ENCODE results near the gene PLEKHH2.
A peak's percentile ranks its signal among the peaks of the same experiment; 100 is the strongest.
"Not testable (repeated sequence)": the region's sequence is repeated elsewhere in the genome, so short reads cannot be mapped to it uniquely, and the experiment has no call there.

The PLEKHH2 gene

DNA sequence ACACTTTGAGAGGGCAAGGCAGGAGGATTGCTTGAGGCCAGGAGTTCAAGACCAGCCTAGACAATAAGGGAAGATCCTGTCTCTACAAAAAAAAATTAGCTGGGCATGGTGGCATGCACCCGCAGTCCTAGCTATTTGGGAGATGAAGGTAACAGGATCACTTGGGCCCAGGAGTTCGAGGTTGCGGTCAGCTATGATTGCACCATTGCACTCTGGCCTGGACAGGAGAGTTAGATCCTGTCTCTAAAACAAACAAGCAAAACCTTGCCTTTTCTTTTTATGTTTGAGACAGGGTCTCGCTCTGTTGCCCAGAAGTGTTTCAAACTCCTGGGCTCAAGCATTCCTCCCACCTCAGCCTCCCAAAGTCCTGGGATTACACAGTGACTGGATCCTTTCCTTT is 26.7 kb upstream of the PLEKHH2 start:
- Histone ChIP-seq H3K4me3 (ENCODE audit: low read depth, low read length) (no peak overlapping the region), H3K27ac (ENCODE audit: low read depth, low read length) (no peak overlapping the region), H3K4me1 (ENCODE audit: control insufficient read depth, insufficient read depth, low read length) (peaks cover 5% of the 10 kb centered on the region; the same call in 1 of the 2 replicates), H3K36me3 (ENCODE audit: control insufficient read depth, insufficient read depth, low read length) (no peaks in the 10 kb centered on the region), H3K9me3 (ENCODE audit: control insufficient read depth, insufficient read depth, low read length) (no peaks in the 10 kb centered on the region), H3K27me3 (ENCODE audit: control insufficient read depth, insufficient read depth, low read length) (no peaks in the 10 kb centered on the region), H3K9ac (ENCODE audit: low read depth, low read length) (no peak overlapping the region)

DNA sequence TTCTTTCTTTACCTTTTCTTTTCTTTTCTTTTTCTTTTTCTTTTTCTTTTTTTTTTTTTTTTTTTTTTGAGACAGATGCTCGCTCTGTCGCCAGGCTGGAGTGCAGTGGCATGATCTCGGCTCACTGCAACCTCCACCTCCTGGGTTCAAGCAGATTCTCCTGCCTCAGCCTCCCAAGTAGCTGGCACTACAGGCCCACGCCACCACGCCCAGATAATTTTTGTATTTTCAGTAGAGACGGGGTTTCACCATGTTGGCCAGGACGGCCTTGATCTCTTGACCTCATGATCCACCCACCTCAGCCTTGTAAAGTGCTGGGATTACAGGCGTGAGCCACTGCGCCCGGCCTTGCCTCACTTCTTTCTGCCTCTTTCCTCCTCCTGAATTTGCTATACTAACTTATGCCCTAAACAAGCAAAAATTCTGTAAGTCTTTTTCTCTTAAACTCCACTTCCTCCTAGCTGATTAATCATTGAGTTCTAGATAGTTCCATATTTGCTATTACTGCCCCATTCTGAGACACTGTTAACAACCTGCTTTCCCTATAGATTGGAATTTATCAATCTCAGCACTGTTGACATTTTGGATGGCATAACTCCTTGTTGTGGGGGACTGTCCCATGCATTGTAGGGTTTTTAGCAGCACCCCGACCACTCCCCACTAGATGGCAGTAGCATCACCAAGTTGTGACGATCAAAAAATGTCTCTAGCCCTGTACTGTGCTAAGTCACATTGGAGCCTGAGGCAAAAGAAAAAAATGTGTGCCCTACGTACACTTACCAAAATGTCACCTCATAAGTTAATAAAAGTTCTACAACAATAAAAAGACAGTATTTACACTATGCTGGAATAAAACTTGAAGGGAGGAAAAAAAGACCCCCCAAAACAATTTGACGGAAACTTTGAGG is 24.8 kb upstream of the PLEKHH2 start:
- H3K9ac ChIP-seq (ENCODE audit: low read depth, low read length) = no peak overlapping the region
- peaks cover 5% of the 10 kb centered on the region; the same call in 1 of the 2 replicates for H3K4me1 ChIP-seq (ENCODE audit: control insufficient read depth, insufficient read depth, low read length)
- no peaks in the 10 kb centered on the region for H3K36me3 ChIP-seq (ENCODE audit: control insufficient read depth, insufficient read depth, low read length)
- H3K9me3 ChIP-seq (ENCODE audit: control insufficient read depth, insufficient read depth, low read length) = no peaks in the 10 kb centered on the region
- no peak overlapping the region for H3K4me3 ChIP-seq (ENCODE audit: low read depth, low read length)
- no peak overlapping the region for H3K27ac ChIP-seq (ENCODE audit: low read depth, low read length)
- H3K27me3 ChIP-seq (ENCODE audit: control insufficient read depth, insufficient read depth, low read length) = no peaks in the 10 kb centered on the region

DNA sequence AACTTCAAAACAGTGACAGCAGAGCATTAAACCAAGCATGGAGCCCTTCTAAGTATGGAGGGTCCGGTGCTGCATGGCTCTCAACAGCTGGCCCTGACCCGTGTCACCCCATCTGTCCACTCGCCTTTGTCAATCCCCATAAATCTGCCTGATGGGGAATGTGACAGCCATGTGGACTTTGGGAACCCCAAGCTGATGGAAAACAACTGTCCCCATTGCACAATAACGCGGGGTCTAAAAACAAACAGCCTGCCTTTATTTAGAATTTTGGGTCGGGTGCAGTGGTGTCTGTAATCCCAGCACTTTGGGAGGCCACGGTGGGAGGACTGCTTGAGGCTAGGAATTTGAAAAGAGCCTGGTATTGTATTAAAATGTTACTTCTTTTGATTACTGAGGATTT is 24.1 kb upstream of the PLEKHH2 start:
- no peak overlapping the region for H3K4me3 ChIP-seq (ENCODE audit: low read depth, low read length)
- H3K27me3 ChIP-seq (ENCODE audit: control insufficient read depth, insufficient read depth, low read length) = no peaks in the 10 kb centered on the region
- no peaks in the 10 kb centered on the region for H3K36me3 ChIP-seq (ENCODE audit: control insufficient read depth, insufficient read depth, low read length)
- H3K9me3 ChIP-seq (ENCODE audit: control insufficient read depth, insufficient read depth, low read length) = no peaks in the 10 kb centered on the region
- no peak overlapping the region for H3K27ac ChIP-seq (ENCODE audit: low read depth, low read length)
- H3K9ac ChIP-seq (ENCODE audit: low read depth, low read length) = no peak overlapping the region
- H3K4me1 ChIP-seq (ENCODE audit: control insufficient read depth, insufficient read depth, low read length) = peaks cover 5% of the 10 kb centered on the region; the same call in 1 of the 2 replicates

DNA sequence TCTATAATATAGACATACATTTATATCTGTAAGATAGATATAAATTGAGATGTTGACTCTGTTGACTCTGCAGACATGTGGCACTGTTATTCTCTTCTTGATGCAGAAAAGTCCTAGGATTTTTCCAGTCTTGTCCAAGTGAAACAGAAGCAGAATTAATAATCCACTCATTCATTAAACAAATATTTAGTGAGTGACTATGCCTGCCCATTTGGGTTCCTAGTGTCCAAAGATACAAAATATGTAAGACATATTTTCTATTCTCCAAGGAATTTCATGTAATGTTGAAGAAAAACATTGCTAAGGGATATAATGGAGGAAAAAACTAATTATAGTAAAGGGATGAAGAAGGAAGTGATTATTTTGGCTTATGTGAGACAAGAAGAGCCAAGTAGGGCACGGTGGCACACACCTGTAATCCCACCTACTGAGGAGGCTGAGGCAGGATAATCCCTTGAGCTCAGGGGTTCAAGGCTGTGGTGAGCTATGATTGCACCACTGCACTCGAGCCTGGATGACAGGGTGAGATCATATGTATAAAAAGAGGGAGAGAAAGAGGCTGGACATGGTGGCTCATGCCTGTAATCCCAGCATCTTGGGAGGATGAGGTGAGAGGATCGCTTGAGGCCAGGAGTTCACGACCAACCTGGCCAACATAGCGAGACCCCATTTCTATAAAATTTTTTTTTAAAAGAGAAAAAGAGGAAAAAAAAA is 19.9 kb upstream of the PLEKHH2 start:
- Histone ChIP-seq H3K27ac (ENCODE audit: low read depth, low read length) (no peak overlapping the region), H3K9ac (ENCODE audit: low read depth, low read length) (no peak overlapping the region), H3K36me3 (ENCODE audit: control insufficient read depth, insufficient read depth, low read length) (no peaks in the 10 kb centered on the region), H3K4me1 (ENCODE audit: control insufficient read depth, insufficient read depth, low read length) (no peaks in the 10 kb centered on the region), H3K4me3 (ENCODE audit: low read depth, low read length) (no peak overlapping the region), H3K9me3 (ENCODE audit: control insufficient read depth, insufficient read depth, low read length) (no peaks in the 10 kb centered on the region), H3K27me3 (ENCODE audit: control insufficient read depth, insufficient read depth, low read length) (no peaks in the 10 kb centered on the region)

DNA sequence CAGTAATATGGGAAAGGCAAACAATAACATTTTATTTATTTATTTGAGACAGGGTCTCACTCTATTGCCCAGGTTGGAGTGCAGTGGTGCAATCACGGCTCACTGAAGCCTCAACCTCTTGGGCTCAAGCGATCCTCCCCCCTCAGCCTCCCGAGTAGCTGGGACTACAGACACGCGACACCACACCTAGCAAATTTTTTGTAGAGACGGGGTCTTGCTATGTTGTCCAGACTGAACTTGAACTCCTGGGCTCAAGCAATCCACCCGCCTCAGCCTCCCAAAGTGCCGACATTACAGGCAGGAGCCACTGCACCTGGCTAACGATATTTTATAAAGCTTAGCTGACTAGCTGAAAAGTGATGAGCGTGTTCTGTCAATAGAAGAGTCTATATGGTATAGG is 17.5 kb upstream of the PLEKHH2 start:
- no peaks in the 10 kb centered on the region for H3K4me1 ChIP-seq (ENCODE audit: control insufficient read depth, insufficient read depth, low read length)
- no peak overlapping the region for H3K9ac ChIP-seq (ENCODE audit: low read depth, low read length)
- H3K4me3 ChIP-seq (ENCODE audit: low read depth, low read length) = no peak overlapping the region
- H3K9me3 ChIP-seq (ENCODE audit: control insufficient read depth, insufficient read depth, low read length) = no peaks in the 10 kb centered on the region
- no peaks in the 10 kb centered on the region for H3K36me3 ChIP-seq (ENCODE audit: control insufficient read depth, insufficient read depth, low read length)
- H3K27me3 ChIP-seq (ENCODE audit: control insufficient read depth, insufficient read depth, low read length) = no peaks in the 10 kb centered on the region
- H3K27ac ChIP-seq (ENCODE audit: low read depth, low read length) = no peak overlapping the region

DNA sequence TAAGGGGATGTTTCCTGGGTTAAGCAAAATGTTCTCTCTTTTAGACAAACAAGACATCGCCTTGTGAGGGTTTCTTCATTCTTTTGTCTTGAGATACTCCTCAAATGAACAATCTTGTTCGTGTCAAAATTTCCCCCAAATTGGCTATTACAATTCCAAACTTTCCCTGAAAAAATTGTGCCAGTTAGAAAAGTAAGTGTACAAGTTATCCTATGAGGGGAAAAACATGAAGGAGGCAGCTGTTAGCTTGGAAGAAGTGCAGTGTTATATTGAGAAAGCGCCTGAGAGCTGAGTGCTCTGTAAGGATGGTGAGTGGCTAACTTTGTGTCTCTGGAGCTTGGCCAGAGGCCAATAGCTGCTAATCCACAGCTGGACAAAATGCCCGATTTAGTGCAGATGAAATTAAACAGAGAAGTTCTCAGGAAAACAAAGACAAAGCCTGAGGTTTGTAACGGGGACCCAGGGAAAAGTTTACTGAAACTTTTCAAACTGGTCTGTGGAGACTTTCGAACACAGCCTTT is 14.1 kb upstream of the PLEKHH2 start:
- no peak overlapping the region for H3K9ac ChIP-seq (ENCODE audit: low read depth, low read length)
- H3K4me3 ChIP-seq (ENCODE audit: low read depth, low read length) = no peak overlapping the region
- H3K4me1 ChIP-seq (ENCODE audit: control insufficient read depth, insufficient read depth, low read length) = no peaks in the 10 kb centered on the region
- no peaks in the 10 kb centered on the region for H3K27me3 ChIP-seq (ENCODE audit: control insufficient read depth, insufficient read depth, low read length)
- H3K27ac ChIP-seq (ENCODE audit: low read depth, low read length) = no peak overlapping the region
- no peaks in the 10 kb centered on the region for H3K36me3 ChIP-seq (ENCODE audit: control insufficient read depth, insufficient read depth, low read length)
- H3K9me3 ChIP-seq (ENCODE audit: control insufficient read depth, insufficient read depth, low read length) = no peaks in the 10 kb centered on the region

DNA sequence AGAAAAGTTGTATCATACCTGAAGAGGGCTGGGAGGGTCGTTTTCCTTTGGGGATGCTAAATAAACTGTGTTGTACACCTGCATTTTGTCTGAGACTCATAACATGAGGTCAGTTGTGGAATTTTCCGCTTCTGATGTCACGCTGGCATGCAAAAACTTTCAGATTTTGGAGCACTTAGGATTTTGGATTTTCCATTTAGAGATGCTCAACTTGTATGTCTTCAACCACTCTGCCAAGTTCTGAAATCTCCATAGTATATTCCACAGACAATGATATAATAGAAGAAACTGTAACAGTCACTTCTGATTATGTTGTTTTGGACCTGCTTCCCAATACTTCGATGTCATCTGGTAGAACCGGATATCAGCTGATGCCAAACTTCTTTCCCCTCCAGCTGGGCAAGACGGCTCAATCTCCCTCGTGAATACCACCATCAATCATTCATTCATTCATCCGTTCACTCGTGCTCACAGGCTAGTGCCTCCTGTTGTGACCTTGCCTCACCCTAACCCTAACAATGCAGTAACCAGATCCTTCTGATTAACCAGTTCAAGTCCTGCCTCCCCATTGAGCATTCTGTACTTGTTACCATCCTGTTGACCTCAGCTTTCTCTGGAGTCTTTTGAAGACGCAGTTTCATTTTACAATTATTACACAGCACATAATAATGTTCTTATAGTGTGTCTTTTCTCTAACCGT is 5.3 kb upstream of the PLEKHH2 start:
- Histone ChIP-seq H3K4me1 (ENCODE audit: control insufficient read depth, insufficient read depth, low read length) (peaks cover 4% of the 10 kb centered on the region; the same call in 1 of the 2 replicates), H3K27ac (ENCODE audit: low read depth, low read length) (no peak overlapping the region), H3K9ac (ENCODE audit: low read depth, low read length) (no peak overlapping the region), H3K27me3 (ENCODE audit: control insufficient read depth, insufficient read depth, low read length) (peaks cover 6% of the 10 kb centered on the region), H3K36me3 (ENCODE audit: control insufficient read depth, insufficient read depth, low read length) (no peaks in the 10 kb centered on the region), H3K9me3 (ENCODE audit: control insufficient read depth, insufficient read depth, low read length) (no peaks in the 10 kb centered on the region), H3K4me3 (ENCODE audit: low read depth, low read length) (no peak overlapping the region)

DNA sequence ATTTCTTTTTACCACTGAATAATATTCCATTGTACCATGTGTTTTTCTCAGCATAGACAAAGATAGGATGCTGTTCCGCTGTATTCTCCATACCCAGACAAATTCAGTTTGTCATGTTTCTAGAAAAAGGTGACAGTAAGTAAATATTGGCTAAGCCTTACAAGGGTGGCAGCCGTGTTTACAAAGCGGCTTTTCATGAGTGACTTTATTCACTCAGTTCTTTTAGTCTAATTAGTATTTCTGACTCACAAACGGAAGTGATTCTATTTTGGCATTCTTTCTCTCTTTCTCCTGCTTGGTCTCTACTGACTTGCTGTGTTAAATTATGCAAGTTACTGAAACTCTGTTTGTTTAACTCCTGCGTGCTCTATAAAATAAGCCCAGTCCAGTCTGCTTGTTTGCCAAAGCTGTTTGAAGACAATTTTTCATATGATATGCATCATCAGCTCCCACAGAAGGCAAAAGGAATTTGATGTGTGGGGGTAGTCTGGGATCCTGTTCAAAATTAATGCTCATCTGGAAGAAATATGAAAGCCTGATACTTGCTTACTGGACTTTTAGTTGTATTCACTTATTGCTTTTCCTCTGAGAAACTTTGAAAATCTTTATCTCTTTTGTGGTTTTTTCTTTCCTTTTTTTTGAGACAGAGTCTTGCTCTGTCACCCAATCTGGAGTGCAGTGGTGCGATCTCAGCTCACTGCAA is 2.3 kb upstream of the PLEKHH2 start:
- Histone ChIP-seq H3K9me3 (ENCODE audit: control insufficient read depth, insufficient read depth, low read length) (no peaks in the 10 kb centered on the region), H3K9ac (ENCODE audit: low read depth, low read length) (no peak overlapping the region), H3K4me1 (ENCODE audit: control insufficient read depth, insufficient read depth, low read length) (peaks cover 12% of the 10 kb centered on the region; the same call in 1 of the 2 replicates), H3K4me3 (ENCODE audit: low read depth, low read length) (no peak overlapping the region), H3K27me3 (ENCODE audit: control insufficient read depth, insufficient read depth, low read length) (peaks cover 20% of the 10 kb centered on the region), H3K27ac (ENCODE audit: low read depth, low read length) (no peak overlapping the region), H3K36me3 (ENCODE audit: control insufficient read depth, insufficient read depth, low read length) (no peaks in the 10 kb centered on the region)

DNA sequence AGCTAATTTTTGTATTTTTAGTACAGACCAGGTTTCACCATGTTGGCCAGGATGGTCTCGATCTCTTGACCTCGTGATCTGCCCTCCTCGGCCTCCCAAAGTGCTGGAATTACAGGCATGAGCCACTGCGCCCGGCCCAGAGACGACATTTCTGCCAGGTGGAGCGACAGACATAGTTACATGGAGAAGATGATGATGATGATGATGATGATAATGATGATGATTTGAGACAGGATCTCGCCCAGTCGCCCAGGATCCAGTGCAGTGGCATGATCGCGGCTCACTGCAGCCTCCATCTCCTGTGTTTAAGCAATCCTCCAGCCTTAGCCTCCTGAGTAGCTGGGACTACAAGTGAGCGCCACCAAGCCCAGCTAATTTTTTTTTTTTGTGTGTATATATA is 907 bp upstream of the PLEKHH2 start:
- not testable (repeated sequence) for H3K4me3 ChIP-seq (ENCODE audit: low read depth, low read length); H3K9ac ChIP-seq (ENCODE audit: low read depth, low read length); H3K27ac ChIP-seq (ENCODE audit: low read depth, low read length); H3K9me3 ChIP-seq (ENCODE audit: control insufficient read depth, insufficient read depth, low read length); H3K36me3 ChIP-seq (ENCODE audit: control insufficient read depth, insufficient read depth, low read length)
- Histone ChIP-seq H3K4me1 (ENCODE audit: control insufficient read depth, insufficient read depth, low read length) (peaks cover 12% of the 10 kb centered on the region; the same call in 1 of the 2 replicates), H3K27me3 (ENCODE audit: control insufficient read depth, insufficient read depth, low read length) (peaks cover 20% of the 10 kb centered on the region)

DNA sequence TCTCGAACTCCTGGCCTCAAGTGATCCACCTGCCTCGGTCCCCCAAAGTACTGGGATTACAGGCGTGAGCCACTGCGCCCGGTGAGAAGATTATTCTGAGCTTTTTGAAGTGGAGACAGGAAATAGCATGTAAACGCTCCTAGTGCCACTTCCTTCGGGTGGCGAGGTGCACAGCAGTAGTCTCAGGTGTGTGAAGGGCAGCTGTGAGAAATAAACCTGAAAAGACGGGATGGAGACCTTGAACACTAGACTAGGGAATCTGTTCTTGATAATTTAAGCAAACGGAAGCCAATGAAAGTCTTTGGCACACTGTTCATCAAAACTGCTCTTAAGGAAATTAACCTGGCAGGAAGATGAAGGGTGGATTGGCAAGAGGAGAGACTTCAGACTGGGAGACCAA is 439 bp upstream of the PLEKHH2 start:
- peaks cover 20% of the 10 kb centered on the region for H3K27me3 ChIP-seq (ENCODE audit: control insufficient read depth, insufficient read depth, low read length)
- H3K9ac ChIP-seq (ENCODE audit: low read depth, low read length) = no peak overlapping the region
- no peaks in the 10 kb centered on the region for H3K9me3 ChIP-seq (ENCODE audit: control insufficient read depth, insufficient read depth, low read length)
- no peaks in the 10 kb centered on the region for H3K36me3 ChIP-seq (ENCODE audit: control insufficient read depth, insufficient read depth, low read length)
- peak overlapping the region; percentile 79 for H3K4me3 ChIP-seq (ENCODE audit: low read depth, low read length)
- H3K27ac ChIP-seq (ENCODE audit: low read depth, low read length) = no peak overlapping the region
- peaks cover 12% of the 10 kb centered on the region; the same call in 1 of the 2 replicates for H3K4me1 ChIP-seq (ENCODE audit: control insufficient read depth, insufficient read depth, low read length)
